ENCODE data around the gene MTERF2.

The MTERF2 gene

GRCh38 chr12:106986135-106986534, 811 bp downstream of the MTERF2 start:
- DNase-seq = no peak

GRCh38 chr12:106985479-106985878, 1.5 kb downstream of the MTERF2 start:
- no peak for DNase-seq

GRCh38 chr12:106984588-106985137, 2.3 kb downstream of the MTERF2 start:
- no peak for DNase-seq

GRCh38 chr12:106982229-106982628, 4.7 kb downstream of the MTERF2 start:
- DNase-seq = no peak

- no peak for DNase-seq
Measured at GRCh38 chr12:106981788-106982187, 5.2 kb downstream of the MTERF2 start.

GRCh38 chr12:106980944-106981343, 6.0 kb downstream of the MTERF2 start:
- DNase-seq = no peak

GRCh38 chr12:106978035-106978800, 8.7 kb downstream of the MTERF2 start:
- peak; percentile 59 for DNase-seq

GRCh38 chr12:106976668-106977067, 10.3 kb downstream of the MTERF2 start:
- no peak for DNase-seq

GRCh38 chr12:106975993-106976658, 10.8 kb downstream of the MTERF2 start:
- peak; percentile 18 for DNase-seq

- DNase-seq = no peak
Measured at GRCh38 chr12:106975098-106975497, 11.8 kb downstream of the MTERF2 start.

GRCh38 chr12:106974511-106974910, 12.4 kb downstream of the MTERF2 start:
- no peak for DNase-seq

GRCh38 chr12:106973545-106973944, 13.4 kb downstream of the MTERF2 start:
- no peak for DNase-seq

- no peak for DNase-seq
Measured at GRCh38 chr12:106971065-106971464, 15.9 kb downstream of the MTERF2 start.

GRCh38 chr12:106964526-106964925, 22.4 kb downstream of the MTERF2 start:
- DNase-seq = no peak

GRCh38 chr12:106962286-106962685, 24.7 kb downstream of the MTERF2 start:
- no peak for DNase-seq

GRCh38 chr12:106960443-106960842, 26.5 kb downstream of the MTERF2 start:
- DNase-seq = no peak

GRCh38 chr12:106957583-106957982, 29.4 kb downstream of the MTERF2 start:
- DNase-seq = no peak

- DNase-seq = no peak
Measured at GRCh38 chr12:106956048-106956578, 30.8 kb downstream of the MTERF2 start.

GRCh38 chr12:106955377-106956047, 31.4 kb downstream of the MTERF2 start, which contains the start of gene TMEM263:
TSS of gene TMEM263 (plus strand) at chr12:106955907. CDS start at chr12:106967117, 11,210 bp downstream.
- DNase-seq = peak; percentile 75

- no peak for DNase-seq
Measured at GRCh38 chr12:106954462-106955376, 32.2 kb downstream of the MTERF2 start.

- DNase-seq = no peak
Measured at GRCh38 chr12:106953352-106954250, 33.3 kb downstream of the MTERF2 start.

All from DMS 273 treated with DMSO at 0.1 percent for 48 hours (cell line).